ENCODE data around the gene SLX4IP.

The SLX4IP gene

DNA sequence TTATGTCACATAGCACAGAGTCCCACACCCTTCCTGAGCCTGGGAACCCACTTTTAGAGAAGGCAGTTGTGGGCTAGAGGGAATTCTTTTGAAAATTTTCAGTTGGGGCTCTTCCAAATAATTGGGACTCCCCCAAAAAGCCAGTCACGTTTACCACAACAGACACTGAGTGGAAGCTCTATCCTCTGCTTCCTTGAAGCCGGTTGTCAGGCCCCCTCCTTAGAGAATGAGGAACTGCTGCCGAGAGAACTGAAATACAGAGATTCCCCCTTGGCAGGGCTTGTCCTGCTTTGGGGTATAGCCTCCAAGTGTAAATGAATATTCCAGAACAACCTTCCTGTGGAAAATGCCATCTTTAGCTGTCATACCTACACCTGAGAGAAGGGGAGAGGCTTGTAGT lies 241.4 kb downstream of the SLX4IP start:
- no peak for DNase-seq (ENCODE audit: low read depth)
- TF ChIP-seq, protein P1, sequence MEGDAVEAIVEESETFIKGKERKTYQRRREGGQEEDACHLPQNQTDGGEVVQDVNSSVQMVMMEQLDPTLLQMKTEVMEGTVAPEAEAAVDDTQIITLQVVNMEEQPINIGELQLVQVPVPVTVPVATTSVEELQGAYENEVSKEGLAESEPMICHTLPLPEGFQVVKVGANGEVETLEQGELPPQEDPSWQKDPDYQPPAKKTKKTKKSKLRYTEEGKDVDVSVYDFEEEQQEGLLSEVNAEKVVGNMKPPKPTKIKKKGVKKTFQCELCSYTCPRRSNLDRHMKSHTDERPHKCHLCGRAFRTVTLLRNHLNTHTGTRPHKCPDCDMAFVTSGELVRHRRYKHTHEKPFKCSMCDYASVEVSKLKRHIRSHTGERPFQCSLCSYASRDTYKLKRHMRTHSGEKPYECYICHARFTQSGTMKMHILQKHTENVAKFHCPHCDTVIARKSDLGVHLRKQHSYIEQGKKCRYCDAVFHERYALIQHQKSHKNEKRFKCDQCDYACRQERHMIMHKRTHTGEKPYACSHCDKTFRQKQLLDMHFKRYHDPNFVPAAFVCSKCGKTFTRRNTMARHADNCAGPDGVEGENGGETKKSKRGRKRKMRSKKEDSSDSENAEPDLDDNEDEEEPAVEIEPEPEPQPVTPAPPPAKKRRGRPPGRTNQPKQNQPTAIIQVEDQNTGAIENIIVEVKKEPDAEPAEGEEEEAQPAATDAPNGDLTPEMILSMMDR (IDR thresholded peaks at IDR 0.05; ENCODE audit: control insufficient read depth, extremely low read depth, insufficient read depth) = no peak
- no peak overlapping the region for H3K4me3 ChIP-seq (ENCODE audit: low read depth, low read length)

Measured in LNCaP clone FGC (cell line).